C4-2B (cell line): ENCODE data around the gene SRMS.

Experiments
- ZFX ChIP-seq: fragments of 450-650 bp; IDR thresholded peaks from 2 replicates; pipeline ENCODE4 v1.6.1; 2017
- TF ChIP-seq, protein P1 (sequence below): fragments of 450-650 bp; conservative IDR thresholded peaks from 2 replicates; pipeline ENCODE4 v1.5.1; 2017; ENCODE audit warnings: mild to moderate bottlenecking

DNA sequence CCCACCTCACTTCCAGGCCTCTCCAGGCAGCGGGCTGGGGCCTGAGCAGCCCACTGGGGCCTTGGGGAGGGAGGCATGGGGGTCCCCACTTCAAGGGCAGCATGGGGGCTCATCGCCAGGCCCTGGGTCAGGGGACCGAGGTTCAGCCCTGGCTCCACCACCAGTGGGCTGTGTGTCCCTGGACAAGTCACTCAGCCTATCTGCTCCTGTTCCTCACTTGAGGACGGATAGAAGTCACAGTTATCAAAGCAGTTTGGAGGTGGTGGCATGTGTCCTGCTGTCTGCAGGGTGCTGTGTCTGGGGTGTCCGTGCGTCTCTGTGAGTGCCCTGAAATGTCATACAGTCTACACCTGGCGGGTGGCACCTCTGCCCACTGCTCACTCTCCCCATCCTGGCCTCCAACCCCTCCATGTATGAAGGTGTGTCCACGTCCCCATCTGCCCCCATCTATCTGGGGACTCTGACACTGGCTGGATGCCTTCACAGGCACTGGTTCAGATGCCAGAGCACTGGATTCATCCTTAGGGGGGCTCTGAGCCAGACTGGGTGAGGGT, 52.3 kb downstream of the SRMS start:
- TF ChIP-seq, protein P1, sequence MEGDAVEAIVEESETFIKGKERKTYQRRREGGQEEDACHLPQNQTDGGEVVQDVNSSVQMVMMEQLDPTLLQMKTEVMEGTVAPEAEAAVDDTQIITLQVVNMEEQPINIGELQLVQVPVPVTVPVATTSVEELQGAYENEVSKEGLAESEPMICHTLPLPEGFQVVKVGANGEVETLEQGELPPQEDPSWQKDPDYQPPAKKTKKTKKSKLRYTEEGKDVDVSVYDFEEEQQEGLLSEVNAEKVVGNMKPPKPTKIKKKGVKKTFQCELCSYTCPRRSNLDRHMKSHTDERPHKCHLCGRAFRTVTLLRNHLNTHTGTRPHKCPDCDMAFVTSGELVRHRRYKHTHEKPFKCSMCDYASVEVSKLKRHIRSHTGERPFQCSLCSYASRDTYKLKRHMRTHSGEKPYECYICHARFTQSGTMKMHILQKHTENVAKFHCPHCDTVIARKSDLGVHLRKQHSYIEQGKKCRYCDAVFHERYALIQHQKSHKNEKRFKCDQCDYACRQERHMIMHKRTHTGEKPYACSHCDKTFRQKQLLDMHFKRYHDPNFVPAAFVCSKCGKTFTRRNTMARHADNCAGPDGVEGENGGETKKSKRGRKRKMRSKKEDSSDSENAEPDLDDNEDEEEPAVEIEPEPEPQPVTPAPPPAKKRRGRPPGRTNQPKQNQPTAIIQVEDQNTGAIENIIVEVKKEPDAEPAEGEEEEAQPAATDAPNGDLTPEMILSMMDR, result no peak
- no peak for TF ChIP-seq ZFX
